ENCODE measurements around the gene DLG2.

DLG2 gene

DNA sequence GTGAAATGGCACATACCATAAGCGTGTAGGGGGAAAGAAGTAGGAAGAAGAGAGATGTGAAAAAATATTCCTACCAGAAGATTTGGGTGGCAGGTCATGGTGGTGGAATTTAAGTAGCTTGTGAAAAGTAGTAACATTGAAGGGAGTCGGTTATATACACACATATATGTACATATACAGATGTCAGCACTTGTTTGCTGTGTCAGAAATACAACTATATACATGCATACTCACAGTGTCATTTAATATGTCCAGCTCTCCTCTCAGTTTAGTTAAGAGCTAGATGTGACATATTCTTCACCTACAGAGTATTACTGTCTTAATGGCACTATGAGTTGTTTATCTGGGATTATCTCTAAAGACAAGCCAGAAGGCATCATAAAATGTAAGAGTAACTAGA, 1353.6 kb downstream of the DLG2 start:
- DNase-seq (ENCODE audit: low read depth), result no peak
- H3K4me3 ChIP-seq (replicated peaks; ENCODE audit: low read depth, low read length), result no peak overlapping the region
- TF ChIP-seq, protein P1, sequence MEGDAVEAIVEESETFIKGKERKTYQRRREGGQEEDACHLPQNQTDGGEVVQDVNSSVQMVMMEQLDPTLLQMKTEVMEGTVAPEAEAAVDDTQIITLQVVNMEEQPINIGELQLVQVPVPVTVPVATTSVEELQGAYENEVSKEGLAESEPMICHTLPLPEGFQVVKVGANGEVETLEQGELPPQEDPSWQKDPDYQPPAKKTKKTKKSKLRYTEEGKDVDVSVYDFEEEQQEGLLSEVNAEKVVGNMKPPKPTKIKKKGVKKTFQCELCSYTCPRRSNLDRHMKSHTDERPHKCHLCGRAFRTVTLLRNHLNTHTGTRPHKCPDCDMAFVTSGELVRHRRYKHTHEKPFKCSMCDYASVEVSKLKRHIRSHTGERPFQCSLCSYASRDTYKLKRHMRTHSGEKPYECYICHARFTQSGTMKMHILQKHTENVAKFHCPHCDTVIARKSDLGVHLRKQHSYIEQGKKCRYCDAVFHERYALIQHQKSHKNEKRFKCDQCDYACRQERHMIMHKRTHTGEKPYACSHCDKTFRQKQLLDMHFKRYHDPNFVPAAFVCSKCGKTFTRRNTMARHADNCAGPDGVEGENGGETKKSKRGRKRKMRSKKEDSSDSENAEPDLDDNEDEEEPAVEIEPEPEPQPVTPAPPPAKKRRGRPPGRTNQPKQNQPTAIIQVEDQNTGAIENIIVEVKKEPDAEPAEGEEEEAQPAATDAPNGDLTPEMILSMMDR (IDR thresholded peaks at IDR 0.05; ENCODE audit: low read length, missing control alignments), result no peak

DNA sequence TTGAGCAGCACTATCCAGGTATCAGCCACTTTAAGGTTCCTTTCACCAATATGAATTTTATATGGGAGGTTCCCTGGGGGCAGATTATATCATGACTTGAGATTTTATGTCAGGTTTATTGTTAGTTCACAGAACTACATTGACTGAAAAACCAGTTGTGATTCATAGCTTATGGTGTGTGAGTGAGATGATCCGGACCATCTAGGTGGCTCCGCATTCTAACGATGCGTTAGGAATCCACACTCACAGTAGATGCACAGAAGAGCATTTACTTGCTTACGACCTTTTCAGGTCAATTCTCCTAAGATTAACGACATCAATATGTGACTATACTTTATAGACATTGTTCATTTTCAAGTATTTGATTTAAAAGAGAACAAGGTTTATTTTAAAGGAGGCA, 1356.7 kb downstream of the DLG2 start:
- TF ChIP-seq, protein P1 (IDR thresholded peaks at IDR 0.05; ENCODE audit: low read length, missing control alignments), result no peak
- no peak for DNase-seq (ENCODE audit: low read depth)
- no peak overlapping the region for H3K4me3 ChIP-seq (replicated peaks; ENCODE audit: low read depth, low read length)

DNA sequence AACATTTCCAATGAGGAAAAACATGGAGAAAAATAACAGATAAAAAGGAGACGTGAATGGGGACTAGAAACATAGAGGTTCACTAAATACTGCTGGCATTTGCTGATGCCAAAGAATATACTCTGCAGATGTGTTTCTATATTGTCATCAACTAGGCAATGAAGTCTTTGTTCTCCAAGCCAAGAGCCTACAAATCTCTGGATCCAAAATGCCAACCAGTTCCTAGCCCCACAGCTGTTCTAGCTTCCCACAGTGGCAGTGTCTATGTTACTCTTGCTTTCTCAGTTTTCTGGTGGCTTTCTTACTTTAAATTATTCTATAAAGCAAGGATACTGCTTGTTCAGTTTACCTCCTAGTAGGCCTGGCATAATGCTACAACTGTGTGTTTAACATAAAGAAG, 1363.1 kb downstream of the DLG2 start:
- H3K4me3 ChIP-seq (replicated peaks; ENCODE audit: low read depth, low read length), result no peak overlapping the region
- TF ChIP-seq, protein P1 (IDR thresholded peaks at IDR 0.05; ENCODE audit: low read length, missing control alignments), result no peak
- no peak for DNase-seq (ENCODE audit: low read depth)

DNA sequence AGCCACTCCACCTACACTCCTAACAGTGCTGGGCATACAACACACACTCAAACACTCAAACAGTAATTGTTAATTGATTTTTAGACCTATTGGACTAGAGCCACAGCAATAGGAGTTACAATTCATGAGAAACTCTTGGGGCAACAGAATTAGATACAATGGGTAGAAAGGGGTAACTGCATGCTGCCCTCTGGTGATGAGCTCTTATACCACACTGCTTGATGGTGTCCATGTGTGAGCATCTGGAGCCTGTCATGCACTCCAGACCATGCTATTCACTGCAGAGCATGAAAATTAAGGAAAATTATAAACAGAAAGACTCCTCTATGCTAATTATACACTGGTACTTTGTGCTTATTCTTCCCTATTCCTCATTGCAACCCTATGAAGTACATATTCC, 1365.4 kb downstream of the DLG2 start:
- TF ChIP-seq, protein P1 (IDR thresholded peaks at IDR 0.05; ENCODE audit: low read length, missing control alignments), result no peak
- no peak for DNase-seq (ENCODE audit: low read depth)
- H3K4me3 ChIP-seq (replicated peaks; ENCODE audit: low read depth, low read length), result no peak overlapping the region

DNA sequence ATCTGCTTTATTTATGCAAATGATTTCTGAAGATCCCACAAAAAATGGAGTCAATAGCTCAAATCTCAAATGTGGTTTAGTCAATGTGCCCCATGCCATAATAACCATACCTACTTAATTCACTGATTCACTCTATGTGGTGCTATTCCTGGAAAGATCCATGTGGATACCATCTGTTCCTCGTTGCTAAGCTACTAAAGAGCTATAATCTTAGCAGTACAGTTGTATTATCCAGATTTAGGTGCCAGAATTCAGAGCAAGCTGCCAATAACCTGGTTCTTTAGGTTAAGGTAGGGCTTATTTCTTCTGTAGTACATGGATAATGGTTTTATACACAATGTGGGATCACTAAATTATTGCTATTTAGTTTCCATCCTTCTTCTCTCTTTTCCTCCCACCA, 1366.3 kb downstream of the DLG2 start:
- DNase-seq (ENCODE audit: low read depth), result no peak
- TF ChIP-seq, protein P1 (IDR thresholded peaks at IDR 0.05; ENCODE audit: low read length, missing control alignments), result no peak
- no peak overlapping the region for H3K4me3 ChIP-seq (replicated peaks; ENCODE audit: low read depth, low read length)

DNA sequence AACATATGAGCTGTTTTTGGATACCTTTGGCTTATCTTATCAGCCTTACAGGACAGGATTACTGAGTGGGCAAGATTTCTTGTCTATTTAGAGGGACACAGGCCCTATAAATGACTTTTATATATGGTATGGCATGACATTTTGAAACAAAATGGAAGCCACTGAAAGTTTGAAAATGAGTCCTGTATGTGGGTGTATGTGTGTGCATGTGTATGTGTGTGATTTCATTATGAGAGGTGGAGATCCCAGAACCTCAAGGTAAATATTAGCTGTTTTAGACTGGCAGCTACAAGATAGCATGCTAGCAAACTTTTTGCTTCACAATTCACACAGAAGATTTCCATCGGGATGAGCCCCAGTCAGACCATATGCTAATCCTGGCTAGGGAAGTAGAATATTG, 1370.5 kb downstream of the DLG2 start:
- DNase-seq (ENCODE audit: low read depth), result no peak
- TF ChIP-seq, protein P1 (IDR thresholded peaks at IDR 0.05; ENCODE audit: low read length, missing control alignments), result no peak

DNA sequence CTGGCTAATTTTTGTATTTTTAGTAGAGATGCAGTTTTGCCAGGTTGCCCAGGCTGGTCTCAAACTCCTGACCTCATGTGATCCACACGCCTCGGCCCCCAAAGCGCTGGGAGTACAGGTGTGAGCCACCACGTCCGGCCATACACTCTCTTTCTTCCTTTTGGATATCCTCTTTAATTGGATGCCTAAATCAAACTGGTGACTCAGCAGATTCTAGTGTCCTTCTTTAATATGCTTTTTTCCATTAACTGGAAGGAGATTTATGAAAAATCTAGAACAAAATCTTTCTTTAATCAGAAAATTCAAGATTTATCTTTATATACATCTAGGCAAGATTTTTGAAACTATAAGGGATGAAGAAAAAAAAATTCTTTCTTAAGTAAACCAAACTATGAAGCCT, 1371.7 kb downstream of the DLG2 start:
- DNase-seq (ENCODE audit: low read depth), result no peak
- TF ChIP-seq, protein P1 (IDR thresholded peaks at IDR 0.05; ENCODE audit: low read length, missing control alignments), result no peak
- no peak overlapping the region for H3K4me3 ChIP-seq (replicated peaks; ENCODE audit: low read depth, low read length)

More for the DNA sequence above, 1370.5 kb downstream of the DLG2 start:
- no peak overlapping the region for H3K4me3 ChIP-seq (replicated peaks; ENCODE audit: low read depth, low read length)
